Mesenchymal stem cell (in vitro differentiated cells and primary cell): ENCODE data around the gene PTN.
"Not testable (repeated sequence)": the region's sequence is repeated elsewhere in the genome, so short reads cannot be mapped to it uniquely, and the experiment has no call there.

ENCODE experiments used
- DNase-seq: peaks from one replicate; pipeline ENCODE4 v3.0.0-alpha.2; 2013
- H2AFZ ChIP-seq: one replicate; pipeline ENCODE4 v1.6.1; 2013; ENCODE audit warnings: low read depth, mild to moderate bottlenecking, control low read depth, inconsistent platforms, low read length, moderate library complexity
- H2AK5ac ChIP-seq: 2 replicates; pipeline ENCODE4 v1.6.1; 2013; ENCODE audit warnings: low read length, moderate library complexity, mild to moderate bottlenecking, inconsistent platforms; ENCODE audit not compliant: severe bottlenecking
- H2BK120ac ChIP-seq: one replicate; pipeline ENCODE4 v1.6.1; 2013; ENCODE audit warnings: low read depth, mild to moderate bottlenecking, inconsistent platforms, low read length, moderate library complexity
- H2BK12ac ChIP-seq, 2 experiments: one replicate each; pipeline ENCODE4 v1.6.1; 2013; ENCODE audit warnings: inconsistent platforms in 2 of 2, low read length in 2 of 2, mild to moderate bottlenecking in 2 of 2, moderate library complexity in 2 of 2, control low read depth in 1 of 2
- H2BK15ac ChIP-seq: one replicate; pipeline ENCODE4 v1.6.1; 2013; ENCODE audit warnings: mild to moderate bottlenecking, low read depth, inconsistent platforms; ENCODE audit not compliant: poor library complexity, severe bottlenecking
- H2BK5ac ChIP-seq: 2 replicates; pipeline ENCODE4 v1.6.1; 2013; ENCODE audit warnings: low read depth, mild to moderate bottlenecking, low read length, control low read depth, inconsistent platforms; ENCODE audit not compliant: poor library complexity, severe bottlenecking
- H3K14ac ChIP-seq, 2 experiments: one replicate each; pipeline ENCODE4 v1.6.1; 2013; ENCODE audit warnings: inconsistent platforms in 2 of 2, low read length in 2 of 2, control low read depth in 1 of 2, mild to moderate bottlenecking in 1 of 2, moderate library complexity in 1 of 2
- H3K18ac ChIP-seq, 2 experiments: one replicate each; pipeline ENCODE4 v1.6.1; 2013; ENCODE audit warnings: inconsistent platforms in 2 of 2, low read length in 2 of 2, control low read depth in 1 of 2, low read depth in 1 of 2, mild to moderate bottlenecking in 1 of 2
- H3K23ac ChIP-seq, 2 experiments: one replicate each; pipeline ENCODE4 v1.6.1; 2013; ENCODE audit warnings: inconsistent platforms in 2 of 2, low read length in 2 of 2, mild to moderate bottlenecking in 2 of 2, moderate library complexity in 2 of 2, control low read depth in 1 of 2
- H3K27ac ChIP-seq: 2 replicates; pipeline ENCODE4 v1.5.1; 2013; ENCODE audit warnings: mild to moderate bottlenecking, moderate library complexity, low read length, control low read depth, inconsistent platforms; ENCODE audit not compliant: poor library complexity, severe bottlenecking
- H3K27me3 ChIP-seq, 2 experiments: 2 replicates each; pipeline versions ENCODE4 v1.6.1 to v1.7.0; 2013; ENCODE audit warnings: low read length in 2 of 2, mild to moderate bottlenecking in 2 of 2, moderate library complexity in 2 of 2, control low read depth in 1 of 2, inconsistent platforms in 1 of 2; ENCODE audit not compliant: control insufficient read depth in 1 of 2, insufficient read depth in 1 of 2
- H3K36me3 ChIP-seq, 2 experiments: 2 replicates each; pipeline versions ENCODE4 v1.6.1 to v1.7.0; 2013; ENCODE audit warnings: low read length in 2 of 2, control low read depth in 1 of 2, inconsistent platforms in 1 of 2, low read depth in 1 of 2, mild to moderate bottlenecking in 1 of 2; ENCODE audit not compliant: insufficient read depth in 2 of 2, control insufficient read depth in 1 of 2
- H3K4ac ChIP-seq, 2 experiments: one replicate each; pipeline ENCODE4 v1.6.1; 2013; ENCODE audit warnings: inconsistent platforms in 2 of 2, low read length in 2 of 2, mild to moderate bottlenecking in 2 of 2, moderate library complexity in 2 of 2, control low read depth in 1 of 2, low read depth in 1 of 2
- H3K4me1 ChIP-seq: 2 replicates; pipeline ENCODE4 v1.6.1; 2013; ENCODE audit warnings: low read depth, low read length, control low read depth; ENCODE audit not compliant: control insufficient read depth, insufficient read depth
- H3K4me2 ChIP-seq: 2 replicates; pipeline ENCODE4 v1.6.1; 2013; ENCODE audit warnings: low read length, mild to moderate bottlenecking, inconsistent platforms; ENCODE audit not compliant: poor library complexity, severe bottlenecking
- H3K4me3 ChIP-seq, 2 experiments: 2 replicates each; pipeline versions ENCODE4 v1.5.1 to v1.7.0; 2013; ENCODE audit warnings: low read length in 2 of 2, mild to moderate bottlenecking in 2 of 2, control low read depth in 1 of 2, low read depth in 1 of 2; ENCODE audit not compliant: insufficient read depth in 1 of 2
- H3K79me1 ChIP-seq: replicated peaks from 2 replicates; pipeline ENCODE4 v1.6.1; 2013; ENCODE audit warnings: mild to moderate bottlenecking, control low read depth, low read length, inconsistent platforms; ENCODE audit not compliant: poor library complexity, severe bottlenecking
- H3K9ac ChIP-seq: 2 replicates; pipeline ENCODE4 v1.7.0; 2013; ENCODE audit warnings: mild to moderate bottlenecking, low read length, moderate library complexity
- H3K9me3 ChIP-seq: 2 replicates; pipeline ENCODE4 v1.7.0; 2013; ENCODE audit warnings: mild to moderate bottlenecking, low read length; ENCODE audit not compliant: control insufficient read depth
- H4K8ac ChIP-seq: one replicate; pipeline ENCODE4 v1.6.1; 2013; ENCODE audit warnings: inconsistent platforms, mild to moderate bottlenecking, low read length, moderate library complexity
- H4K91ac ChIP-seq: one replicate; pipeline ENCODE4 v1.6.1; 2013; ENCODE audit warnings: mild to moderate bottlenecking, low read length, inconsistent platforms
- WGBS: methylation state at CpG from one replicate; pipeline ENCODE4 v1.1.7; 2013; ENCODE audit warnings: mixed read lengths; 5-methylcytosine and 5-hydroxymethylcytosine counted together

The PTN gene

DNA sequence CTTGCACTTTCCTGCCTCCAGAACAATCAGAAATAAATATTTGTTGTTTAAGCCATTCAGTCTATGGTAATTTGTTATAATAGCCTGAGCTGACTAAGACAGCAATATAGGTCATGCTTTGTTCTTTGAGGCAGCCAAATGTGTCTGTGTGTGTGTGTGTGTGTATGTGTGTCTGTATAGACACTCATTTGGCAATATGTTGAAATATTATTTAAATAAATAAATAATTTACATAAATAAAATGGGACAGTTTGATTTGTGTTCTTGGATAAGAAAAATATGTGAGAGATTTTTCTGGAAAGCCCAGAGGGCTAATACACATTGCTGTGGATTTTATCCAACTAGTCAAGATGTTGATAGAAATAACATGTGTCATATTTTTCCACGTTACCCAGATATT is 140.2 kb downstream of the PTN start:
- Histone ChIP-seq H2BK120ac (no peak overlapping the region), H3K9me3 (peaks cover 8% of the 10 kb centered on the region), H4K8ac (no peak overlapping the region), H3K14ac (no peak overlapping the region), H2AK5ac (no peak overlapping the region), H2BK15ac (no peak overlapping the region), H3K23ac (no peak overlapping the region), H2AFZ (no peak overlapping the region), H3K36me3 (no peaks in the 10 kb centered on the region), H3K79me1 (no peaks in the 10 kb centered on the region), H2BK12ac (no peak overlapping the region), H2BK5ac (no peak overlapping the region), H3K4me1 (no peaks in the 10 kb centered on the region), H3K27ac (no peak overlapping the region), H4K91ac (no peak overlapping the region), H3K18ac (no peak overlapping the region), H3K27me3 (no peaks in the 10 kb centered on the region), H3K4me3 (no peak overlapping the region), H3K9ac (no peak overlapping the region), H3K4ac (no peak overlapping the region), H3K4me2 (no peak overlapping the region)
- no peak for DNase-seq
- no CpG with 5 or more reads among the region's 1 CpG for WGBS

DNA sequence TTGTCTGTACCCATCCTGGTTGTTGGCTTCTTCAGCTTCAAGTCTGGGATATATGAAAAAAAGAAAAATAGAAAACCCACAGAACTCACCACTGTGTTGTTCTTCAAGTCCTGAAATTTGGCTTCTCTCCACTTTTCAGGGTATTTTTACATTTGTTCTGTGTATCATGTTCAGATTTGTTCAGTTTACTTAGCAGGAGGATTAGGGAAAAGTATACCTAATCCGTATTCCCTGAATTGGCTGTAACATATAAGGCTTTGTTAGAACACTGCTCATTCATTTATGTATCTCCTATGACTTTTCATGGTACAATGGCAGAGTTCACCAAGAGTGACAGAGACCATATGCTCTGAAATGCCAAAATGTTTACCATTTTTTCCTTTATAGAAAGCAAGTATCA is 146.9 kb downstream of the PTN start:
- Histone ChIP-seq H3K4me3 (no peak overlapping the region), H3K36me3 (no peaks in the 10 kb centered on the region), H3K9ac (no peak overlapping the region), H3K27ac (no peak overlapping the region), H3K9me3 (no peaks in the 10 kb centered on the region), H3K4me2 (no peak overlapping the region), H3K4me1 (no peaks in the 10 kb centered on the region), H2BK15ac (no peak overlapping the region), H3K14ac (no peak overlapping the region), H3K23ac (no peak overlapping the region), H2AFZ (no peak overlapping the region), H3K79me1 (no peaks in the 10 kb centered on the region), H4K8ac (no peak overlapping the region), H3K27me3 (no peaks in the 10 kb centered on the region), H2AK5ac (no peak overlapping the region), H4K91ac (no peak overlapping the region), H3K4ac (no peak overlapping the region), H2BK120ac (no peak overlapping the region), H2BK12ac (no peak overlapping the region), H3K18ac (no peak overlapping the region), H2BK5ac (no peak overlapping the region)
- no peak for DNase-seq
- no CpG with 5 or more reads among the region's 1 CpG for WGBS

DNA sequence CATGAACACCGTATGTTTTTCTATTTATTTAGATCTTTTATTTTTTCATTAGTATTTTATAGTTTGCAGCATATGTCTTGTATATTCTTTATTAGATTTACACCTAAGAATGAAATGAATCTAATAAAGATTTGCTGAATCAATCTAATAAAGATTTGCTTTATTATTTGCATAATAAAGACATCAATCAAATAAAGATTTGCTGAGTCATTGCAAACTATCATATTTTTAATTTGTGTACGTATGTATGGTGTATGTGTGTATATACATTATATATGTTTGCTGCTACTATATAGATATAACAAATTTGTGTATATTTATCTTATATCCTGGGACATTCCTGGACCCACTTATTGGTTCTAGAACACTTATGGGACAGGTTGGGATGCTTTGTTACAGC is 147.5 kb downstream of the PTN start:
- Histone ChIP-seq H3K79me1 (no peaks in the 10 kb centered on the region), H3K4me3 (no peak overlapping the region), H4K8ac (no peak overlapping the region), H3K36me3 (no peaks in the 10 kb centered on the region), H2BK15ac (no peak overlapping the region), H2BK12ac (no peak overlapping the region), H3K14ac (no peak overlapping the region), H2BK120ac (no peak overlapping the region), H3K27me3 (no peaks in the 10 kb centered on the region), H3K23ac (no peak overlapping the region), H3K4me1 (no peaks in the 10 kb centered on the region), H3K27ac (no peak overlapping the region), H4K91ac (no peak overlapping the region), H2BK5ac (no peak overlapping the region), H3K4ac (no peak overlapping the region), H3K9me3 (no peaks in the 10 kb centered on the region), H3K18ac (no peak overlapping the region), H2AFZ (no peak overlapping the region), H3K9ac (no peak overlapping the region), H2AK5ac (no peak overlapping the region), H3K4me2 (no peak overlapping the region)
- DNase-seq, result no peak
- no CpG with 5 or more reads among the region's 2 CpGs for WGBS

DNA sequence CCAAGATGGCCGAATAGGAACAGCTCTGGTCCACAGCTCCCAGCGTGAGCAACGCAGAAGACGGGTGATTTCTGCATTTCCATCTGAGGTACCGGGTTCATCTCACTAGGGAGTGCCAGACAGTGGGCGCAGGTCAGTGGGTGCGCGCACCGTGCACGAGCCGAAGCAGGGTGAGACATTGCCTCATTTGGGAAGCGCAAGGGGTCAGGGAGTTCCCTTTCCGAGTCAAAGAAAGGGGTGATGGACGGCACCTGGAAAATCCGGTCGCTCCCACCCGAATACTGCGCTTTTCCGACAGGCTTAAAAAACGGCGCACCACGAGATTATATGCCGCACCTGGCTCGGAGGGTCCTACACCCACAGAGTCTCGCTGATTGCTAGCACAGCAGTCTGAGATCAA is 161.9 kb downstream of the PTN start:
- H3K23ac ChIP-seq, H3K18ac ChIP-seq, H2BK120ac ChIP-seq, H4K91ac ChIP-seq, H2AFZ ChIP-seq, H3K79me1 ChIP-seq, H3K9ac ChIP-seq, H4K8ac ChIP-seq, DNase-seq, H2BK5ac ChIP-seq, H3K4me3 ChIP-seq, H3K4me2 ChIP-seq, H3K14ac ChIP-seq, H2AK5ac ChIP-seq, H3K4ac ChIP-seq, H3K27ac ChIP-seq, H3K27me3 ChIP-seq, H3K9me3 ChIP-seq, H2BK12ac ChIP-seq, H3K4me1 ChIP-seq, H2BK15ac ChIP-seq, H3K36me3 ChIP-seq: not testable (repeated sequence)
- WGBS, result 97% methylated on average over 24 of the region's 25 CpGs
